Neural crest cell (in vitro differentiated cells): ENCODE data around the gene MIGA1. TPM values are rescaled to one million over a fixed set of nuclear protein-coding genes. Genes with fewer than 3 reads are reported as not detected.

Experiments used
- DNase-seq: peaks from one replicate; pipeline ENCODE4 v3.0.0; 2021; ENCODE audit warnings: low read depth, mixed read lengths, low spot score
- H3K27ac Mint-ChIP-seq: one replicate; pipeline ENCODE4 v1.8.0; 2021; ENCODE audit warnings: mild to moderate bottlenecking, mixed read lengths; ENCODE audit not compliant: unreplicated experiment
- H3K27me3 Mint-ChIP-seq: 2 replicates; pipeline ENCODE4 v1.8.0; 2021; ENCODE audit warnings: low read depth, mild to moderate bottlenecking, mixed read lengths
- H3K36me3 Mint-ChIP-seq: 2 replicates; pipeline ENCODE4 v1.8.0; 2021; ENCODE audit warnings: low read depth, mild to moderate bottlenecking, mixed read lengths
- H3K4me1 Mint-ChIP-seq: 2 replicates; pipeline ENCODE4 v1.8.0; 2021; ENCODE audit warnings: mixed read lengths
- H3K4me3 Mint-ChIP-seq: one replicate; pipeline ENCODE4 v1.8.0; 2021; ENCODE audit warnings: mild to moderate bottlenecking, mixed read lengths
- H3K9me3 Mint-ChIP-seq: 2 replicates; pipeline ENCODE4 v1.8.0; 2021; ENCODE audit warnings: mixed read lengths
- total RNA-seq: library from RNA; stranded (reverse); gene quantifications from 2 replicates; pipeline ENCODE4 v1.2.1, GENCODE V29; 2021
- TF ChIP-seq, protein P1 (sequence below): fragments of 200-600 bp; sonication (generic); conservative IDR thresholded peaks from 2 replicates; pipeline ENCODE4 v1.5.0; 2021; ENCODE audit warnings: antibody characterized with exemption, mild to moderate bottlenecking

The MIGA1 gene
- total RNA-seq, 1 donor from 2014 or later, result 6.2 TPM

DNA sequence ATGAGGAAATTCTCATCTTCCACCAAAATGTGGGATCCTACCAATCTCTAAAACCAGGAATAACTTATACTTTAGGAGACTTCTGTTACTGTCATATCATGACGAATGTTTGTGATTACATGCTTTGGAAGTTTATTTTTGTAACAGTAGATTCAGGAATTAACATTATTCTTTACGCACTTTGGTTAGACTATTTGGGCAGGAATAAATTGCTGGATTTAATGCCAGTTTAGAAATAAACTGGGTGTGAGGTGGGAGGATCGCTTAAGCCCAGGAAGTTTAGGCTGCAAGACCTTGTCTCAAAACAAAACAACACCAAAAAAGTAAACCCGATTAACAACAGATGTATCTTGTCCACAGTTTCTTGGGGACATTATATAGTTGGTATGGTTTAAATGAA is 52.1 kb downstream of the MIGA1 start:
- Mint-ChIP-seq H3K36me3 (no peaks in the 10 kb centered on the region), H3K9me3 (no peaks in the 10 kb centered on the region), H3K4me3 (no peak overlapping the region), H3K27ac (no peak overlapping the region), H3K27me3 (no peaks in the 10 kb centered on the region), H3K4me1 (no peaks in the 10 kb centered on the region)
- TF ChIP-seq, protein P1, sequence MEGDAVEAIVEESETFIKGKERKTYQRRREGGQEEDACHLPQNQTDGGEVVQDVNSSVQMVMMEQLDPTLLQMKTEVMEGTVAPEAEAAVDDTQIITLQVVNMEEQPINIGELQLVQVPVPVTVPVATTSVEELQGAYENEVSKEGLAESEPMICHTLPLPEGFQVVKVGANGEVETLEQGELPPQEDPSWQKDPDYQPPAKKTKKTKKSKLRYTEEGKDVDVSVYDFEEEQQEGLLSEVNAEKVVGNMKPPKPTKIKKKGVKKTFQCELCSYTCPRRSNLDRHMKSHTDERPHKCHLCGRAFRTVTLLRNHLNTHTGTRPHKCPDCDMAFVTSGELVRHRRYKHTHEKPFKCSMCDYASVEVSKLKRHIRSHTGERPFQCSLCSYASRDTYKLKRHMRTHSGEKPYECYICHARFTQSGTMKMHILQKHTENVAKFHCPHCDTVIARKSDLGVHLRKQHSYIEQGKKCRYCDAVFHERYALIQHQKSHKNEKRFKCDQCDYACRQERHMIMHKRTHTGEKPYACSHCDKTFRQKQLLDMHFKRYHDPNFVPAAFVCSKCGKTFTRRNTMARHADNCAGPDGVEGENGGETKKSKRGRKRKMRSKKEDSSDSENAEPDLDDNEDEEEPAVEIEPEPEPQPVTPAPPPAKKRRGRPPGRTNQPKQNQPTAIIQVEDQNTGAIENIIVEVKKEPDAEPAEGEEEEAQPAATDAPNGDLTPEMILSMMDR, result no peak
- DNase-seq, result no peak

DNA sequence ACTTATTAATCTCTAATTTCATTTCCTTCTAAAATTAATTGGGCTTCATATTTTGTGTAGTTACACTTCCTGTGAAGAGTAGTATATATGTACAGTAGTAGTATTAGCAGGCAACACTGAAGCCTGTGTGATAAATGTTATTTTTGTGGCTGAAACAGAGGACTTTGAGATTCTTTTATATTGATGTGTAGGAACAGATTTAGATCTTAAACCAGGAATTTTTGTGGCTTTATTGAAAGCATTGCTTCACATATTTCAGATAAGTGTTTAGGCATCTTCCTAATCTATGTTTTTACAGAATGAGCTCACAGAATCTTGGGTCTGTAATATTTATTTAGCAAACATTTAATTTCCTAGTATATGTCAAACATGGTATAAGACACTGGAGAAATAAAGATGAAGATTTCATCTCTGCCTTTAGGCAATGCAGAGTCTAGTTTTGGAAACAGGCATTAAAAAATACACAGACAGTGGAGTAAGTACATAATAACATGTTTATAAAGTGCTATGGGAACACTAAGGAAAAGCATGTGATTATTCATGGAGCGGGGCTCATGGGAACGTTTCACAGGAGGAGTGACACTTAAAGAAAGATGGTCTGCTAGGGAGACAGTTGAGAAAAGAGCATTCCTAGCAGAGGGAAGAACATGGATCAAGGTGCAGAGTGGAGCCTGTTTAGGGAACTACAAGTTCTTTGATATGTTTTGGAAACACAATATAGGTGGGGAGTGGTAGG is 52.7 kb downstream of the MIGA1 start:
- H3K27ac Mint-ChIP-seq, result no peak overlapping the region
- no peak overlapping the region for H3K4me3 Mint-ChIP-seq
- no peaks in the 10 kb centered on the region for H3K9me3 Mint-ChIP-seq
- no peaks in the 10 kb centered on the region for H3K36me3 Mint-ChIP-seq
- no peaks in the 10 kb centered on the region for H3K4me1 Mint-ChIP-seq
- TF ChIP-seq, protein P1, result no peak
- DNase-seq, result no peak
- no peaks in the 10 kb centered on the region for H3K27me3 Mint-ChIP-seq

DNA sequence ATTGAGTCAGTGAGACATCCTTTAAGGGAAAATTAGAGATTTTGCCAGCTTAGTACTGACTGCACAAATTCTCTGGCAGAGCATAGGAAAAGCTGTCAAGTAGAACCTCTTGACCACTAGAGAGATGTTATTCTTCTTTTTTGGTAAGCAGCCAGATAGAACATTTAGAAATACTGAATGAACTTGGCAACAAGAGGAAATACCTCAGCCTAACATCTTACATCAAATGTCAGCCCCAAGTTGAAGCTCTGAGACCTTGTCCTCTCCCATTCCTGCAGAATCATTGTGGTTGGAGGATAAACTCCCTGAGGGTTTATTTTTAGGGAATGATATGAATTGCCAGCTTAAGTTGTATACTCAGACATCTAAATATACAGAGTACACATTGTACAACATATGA is 53.5 kb downstream of the MIGA1 start:
- H3K36me3 Mint-ChIP-seq, result no peaks in the 10 kb centered on the region
- no peak for DNase-seq
- H3K4me3 Mint-ChIP-seq, result no peak overlapping the region
- no peaks in the 10 kb centered on the region for H3K9me3 Mint-ChIP-seq
- H3K27ac Mint-ChIP-seq, result no peak overlapping the region
- TF ChIP-seq, protein P1, result no peak
- H3K27me3 Mint-ChIP-seq, result no peaks in the 10 kb centered on the region
- no peaks in the 10 kb centered on the region for H3K4me1 Mint-ChIP-seq

DNA sequence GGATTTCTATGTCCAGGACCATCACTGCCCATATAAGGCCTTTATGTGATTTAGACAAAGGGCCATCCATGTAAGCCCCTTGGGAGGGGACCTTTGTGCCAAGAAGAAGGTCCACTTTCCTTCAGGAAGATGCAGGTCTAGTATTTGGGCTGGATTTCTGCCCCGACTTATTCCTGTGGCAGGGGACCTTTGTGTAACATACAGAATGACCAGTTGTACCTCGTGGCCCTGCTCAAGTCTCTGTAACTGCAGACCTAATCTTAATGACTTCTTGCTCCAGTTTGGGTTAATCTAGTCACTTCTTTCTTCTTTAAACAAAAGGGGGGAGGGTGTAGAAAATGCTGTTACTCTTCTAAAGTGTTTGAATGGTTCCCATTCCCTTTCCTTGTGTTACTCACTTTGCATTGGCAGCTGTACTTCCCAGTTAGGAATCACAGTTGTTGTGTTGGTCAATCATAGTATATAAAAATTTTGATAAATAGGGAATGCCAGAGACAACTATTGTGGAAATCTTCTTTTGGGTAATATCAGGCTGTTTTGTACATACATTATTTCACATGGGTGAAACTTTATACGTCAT is 54.2 kb downstream of the MIGA1 start:
- H3K4me3 Mint-ChIP-seq, result no peak overlapping the region
- TF ChIP-seq, protein P1, result no peak
- no peaks in the 10 kb centered on the region for H3K27me3 Mint-ChIP-seq
- H3K9me3 Mint-ChIP-seq, result no peaks in the 10 kb centered on the region
- no peak for DNase-seq
- H3K4me1 Mint-ChIP-seq, result no peaks in the 10 kb centered on the region
- H3K36me3 Mint-ChIP-seq, result no peaks in the 10 kb centered on the region
- H3K27ac Mint-ChIP-seq, result no peak overlapping the region

DNA sequence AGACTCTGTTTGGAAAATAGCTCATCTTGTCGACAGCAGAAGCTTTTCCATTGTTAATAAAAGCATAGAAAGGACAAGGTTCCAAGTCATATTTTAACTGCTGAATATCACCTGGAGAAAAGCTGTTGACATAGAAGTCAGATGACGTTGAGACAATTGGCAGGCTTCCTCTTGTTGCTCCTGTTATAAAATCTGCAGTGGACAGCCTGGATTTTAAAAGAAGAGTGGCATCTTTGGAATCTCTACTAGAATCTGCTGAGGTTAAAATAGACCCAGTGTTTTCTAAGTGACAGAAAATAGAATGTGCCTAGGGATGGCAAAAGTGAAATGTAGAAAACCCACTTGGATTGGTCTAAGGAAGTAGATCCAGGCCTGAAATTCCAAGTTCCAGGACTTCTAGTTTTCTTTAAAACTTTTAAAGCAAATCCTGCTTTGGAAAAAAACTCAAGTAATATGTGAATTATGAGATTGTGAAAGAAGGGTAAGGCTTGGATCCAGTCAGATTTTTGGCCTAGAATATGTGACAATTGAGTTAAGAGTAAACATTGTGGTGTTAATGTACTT is 55.4 kb downstream of the MIGA1 start:
- Mint-ChIP-seq H3K36me3 (no peaks in the 10 kb centered on the region), H3K27ac (no peak overlapping the region), H3K9me3 (no peaks in the 10 kb centered on the region), H3K4me3 (no peak overlapping the region), H3K27me3 (no peaks in the 10 kb centered on the region), H3K4me1 (no peaks in the 10 kb centered on the region)
- no peak for DNase-seq
- TF ChIP-seq, protein P1, result no peak
